CD4-positive, alpha-beta T cell (primary cell): ENCODE data around the gene PTPRT. TPM values are rescaled to one million over a fixed set of nuclear protein-coding genes. Genes with fewer than 3 reads are reported as not detected.

ENCODE experiments used
- ATAC-seq: fragments of 200-7000 bp; cut with Tn5 transposase; one replicate; pipeline ENCODE4 v1.10.0; 2022; ENCODE audit warnings: mild to moderate bottlenecking; ENCODE audit not compliant: poor library complexity
- CTCF ChIA-PET: fragments of 350-600 bp; sonication (Branson Sonifier 250); formaldehyde crosslinking; loops from one replicate; lab custom pipeline; 2021; ENCODE audit warnings: antibody characterized with exemption, inconsistent platforms; lab: Charles Lee
- POLR2A ChIA-PET: fragments of 350-600 bp; sonication (Branson Sonifier 250); formaldehyde crosslinking; loops from one replicate; lab custom pipeline; 2021; ENCODE audit warnings: antibody characterized with exemption, inconsistent platforms; lab: Charles Lee
- DNase-seq, 14 experiments: peaks; one replicate each; pipeline ENCODE4 v3.0.0-alpha.2; 2013 to 2020; ENCODE audit warnings: mixed read lengths in 2 of 14
- H3K27ac ChIP-seq, 2 donors: one replicate each; pipeline versions ENCODE4 v1.5.1 to v1.7.0; 2013; ENCODE audit warnings: low read length in 2 of 2, low read depth in 1 of 2, mild to moderate bottlenecking in 1 of 2
- H3K27me3 ChIP-seq, 2 experiments: 1 replicate in 1 of 2; 2 replicates in 1 of 2; pipeline versions ENCODE4 v1.6.1 to v1.7.0; 2013; ENCODE audit warnings: low read length in 2 of 2, control low read depth in 1 of 2, mild to moderate bottlenecking in 1 of 2, moderate library complexity in 1 of 2; ENCODE audit not compliant: insufficient read depth in 2 of 2, control insufficient read depth in 1 of 2
- H3K36me3 ChIP-seq: one replicate; pipeline ENCODE4 v1.6.1; 2013; ENCODE audit warnings: low read length, control low read depth; ENCODE audit not compliant: insufficient read depth
- H3K4me1 ChIP-seq: one replicate; pipeline ENCODE4 v1.6.1; 2013; ENCODE audit warnings: low read length, control low read depth; ENCODE audit not compliant: insufficient read depth
- H3K4me3 ChIP-seq: one replicate; pipeline ENCODE4 v1.5.1; 2013; ENCODE audit warnings: mild to moderate bottlenecking, low read length, moderate library complexity
- H3K9me3 ChIP-seq, 2 experiments: 1 replicate in 1 of 2; 2 replicates in 1 of 2; pipeline versions ENCODE4 v1.6.1 to v1.7.0; 2013; ENCODE audit warnings: low read length in 2 of 2, mild to moderate bottlenecking in 2 of 2, control low read depth in 1 of 2, moderate library complexity in 1 of 2; ENCODE audit not compliant: control insufficient read depth in 1 of 2, insufficient read depth in 1 of 2
- H3K27ac Mint-ChIP-seq: one replicate; pipeline ENCODE4 v1.8.0; 2020; ENCODE audit warnings: mixed read lengths
- H3K27me3 Mint-ChIP-seq: one replicate; pipeline ENCODE4 v1.8.0; 2021; ENCODE audit warnings: mixed read lengths
- H3K36me3 Mint-ChIP-seq: one replicate; pipeline ENCODE4 v1.8.0; 2021; ENCODE audit warnings: low read depth, mixed read lengths
- H3K4me1 Mint-ChIP-seq: one replicate; pipeline ENCODE4 v1.8.0; 2021; ENCODE audit warnings: low read depth, mixed read lengths
- H3K4me3 Mint-ChIP-seq: one replicate; pipeline ENCODE4 v1.8.0; 2020; ENCODE audit warnings: mild to moderate bottlenecking, mixed read lengths
- H3K9me3 Mint-ChIP-seq: one replicate; pipeline ENCODE4 v1.8.0; 2020; ENCODE audit warnings: mixed read lengths
- CTCF ChIP-seq: fragments of 200-600 bp; IDR thresholded peaks from one replicate; pipeline ENCODE4 v1.8.0; 2022; ENCODE audit warnings: antibody characterized with exemption, mild to moderate bottlenecking
- intact Hi-C, 2 experiments: fragments of 100-400 bp; cut with DNase I in 1 of 2; cut with micrococcal nuclease in 1 of 2; formaldehyde crosslinking; loops; one replicate each; pipeline versions ENCODE4 v1.15.1 to v1.9.0; 2023 to 2025; cut with DNase I, micrococcal nuclease
- total RNA-seq, 174 experiments: library from RNA in 2 of 174; stranded (reverse) in 2 of 174; gene quantifications; one replicate each; pipeline ENCODE4 v1.2.3 and lab custom pipeline; 2021 to 2026

PTPRT gene
- total RNA-seq, 2 experiments from 2014 or later: not detected

DNA sequence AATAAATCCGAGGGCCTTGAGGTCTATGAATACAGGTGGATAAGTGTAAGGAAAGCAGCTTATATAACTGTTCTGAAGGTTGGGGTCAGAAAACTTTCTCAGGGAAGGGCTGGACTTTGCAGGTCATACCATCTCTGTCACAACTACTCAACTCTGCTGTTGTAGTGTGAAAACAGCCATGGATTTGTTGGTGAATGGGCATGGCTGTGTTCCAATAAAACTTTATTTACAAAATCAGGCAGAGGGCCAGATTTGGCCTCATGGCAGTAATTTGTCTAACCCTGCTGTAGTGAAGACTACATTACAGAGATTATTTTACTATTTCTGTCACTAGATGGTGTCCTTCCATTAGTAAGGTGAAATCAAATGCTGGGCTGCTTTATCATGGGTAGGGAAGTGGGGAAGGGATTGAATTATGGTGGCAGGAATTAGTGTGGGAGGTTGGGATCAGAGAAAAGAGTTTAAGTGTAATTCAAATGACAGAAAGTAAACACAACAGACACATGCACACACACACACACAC lies 1161.9 kb downstream of the PTPRT start:
- POLR2A ChIA-PET: no interaction called here
- no peak overlapping the region for H3K27ac Mint-ChIP-seq

GRCh38 chr20:42026599-42026998 lies 1163.1 kb downstream of the PTPRT start:
- no peak overlapping the region for H3K4me3 Mint-ChIP-seq
- CTCF ChIA-PET: no interaction called here
- H3K36me3 ChIP-seq: no peaks in the 10 kb centered on the region
- H3K27me3 ChIP-seq: no peaks in the 10 kb centered on the region
- no peak overlapping the region for H3K4me3 ChIP-seq
- H3K36me3 Mint-ChIP-seq: no peaks in the 10 kb centered on the region
- peaks cover 3% of the 10 kb centered on the region for H3K27me3 Mint-ChIP-seq
- H3K27ac ChIP-seq: no peak overlapping the region
- ATAC-seq: no peak
- POLR2A ChIA-PET: no interaction called here
- intact Hi-C loops: no loop called here
- H3K4me1 Mint-ChIP-seq: no peaks in the 10 kb centered on the region
- no peak overlapping the region for H3K27ac Mint-ChIP-seq
- TF ChIP-seq CTCF: no peak
- no peaks in the 10 kb centered on the region for H3K4me1 ChIP-seq
- H3K9me3 ChIP-seq: peaks cover 0 to 5% of the 10 kb centered on the region in 2 experiments
- H3K9me3 Mint-ChIP-seq: peaks cover 2% of the 10 kb centered on the region
- DNase-seq: no peak

More for the DNA sequence above, 1161.9 kb downstream of the PTPRT start:
- no peak overlapping the region for H3K4me3 ChIP-seq
- no peak overlapping the region for H3K27ac ChIP-seq
- no peaks in the 10 kb centered on the region for H3K36me3 ChIP-seq
- H3K4me3 Mint-ChIP-seq: no peak overlapping the region
- H3K4me1 ChIP-seq: no peaks in the 10 kb centered on the region
- CTCF ChIA-PET: no interaction called here
- peaks cover 0 to 5% of the 10 kb centered on the region in 2 experiments for H3K9me3 ChIP-seq
- TF ChIP-seq CTCF: no peak
- no peaks in the 10 kb centered on the region for H3K36me3 Mint-ChIP-seq
- H3K9me3 Mint-ChIP-seq: peaks cover 2% of the 10 kb centered on the region
- intact Hi-C loops: no loop called here
- DNase-seq: no peak
- ATAC-seq: no peak
- H3K27me3 ChIP-seq: no peaks in the 10 kb centered on the region
- H3K4me1 Mint-ChIP-seq: no peaks in the 10 kb centered on the region
- peaks cover 3% of the 10 kb centered on the region for H3K27me3 Mint-ChIP-seq

DNA sequence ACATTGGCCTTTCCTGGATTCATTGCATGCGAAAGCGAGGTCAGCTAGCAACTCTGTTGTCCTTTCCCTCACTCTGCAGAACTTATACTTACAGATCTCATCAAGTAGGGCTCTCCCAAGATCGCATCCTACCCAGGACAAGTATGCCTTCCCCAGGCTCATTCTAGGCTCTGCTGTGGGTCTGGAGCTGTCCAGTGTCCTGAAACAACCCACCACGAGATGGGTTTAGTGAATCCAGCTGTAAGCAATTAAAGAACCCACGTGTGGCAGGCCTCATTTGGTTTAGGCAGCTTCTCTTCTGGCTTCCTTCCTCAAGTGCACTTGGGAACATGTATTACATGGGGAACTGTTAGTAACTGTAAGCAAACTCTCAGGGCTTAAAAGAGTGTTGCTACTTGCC lies 1165.1 kb downstream of the PTPRT start:
- Histone ChIP-seq H3K4me3 (no peak overlapping the region), H3K27me3 (no peaks in the 10 kb centered on the region), H3K36me3 (no peaks in the 10 kb centered on the region), H3K9me3 (peaks cover 0 to 5% of the 10 kb centered on the region in 2 experiments), H3K27ac (no peak overlapping the region), H3K4me1 (no peaks in the 10 kb centered on the region)
- ATAC-seq (no peak), DNase-seq (no peak)
- ChIA-PET CTCF (no interaction called here), POLR2A (no interaction called here)
- Mint-ChIP-seq H3K36me3 (no peaks in the 10 kb centered on the region), H3K4me1 (no peaks in the 10 kb centered on the region), H3K27me3 (peaks cover 3% of the 10 kb centered on the region), H3K4me3 (no peak overlapping the region), H3K9me3 (peaks cover 5% of the 10 kb centered on the region), H3K27ac (no peak overlapping the region)
- intact Hi-C loops: no loop called here
- no peak for TF ChIP-seq CTCF
